ENCODE measurements around the gene LRMDA. TPM values are rescaled to one million over a fixed set of nuclear protein-coding genes. Genes with fewer than 3 reads are reported as not detected.

The LRMDA gene
- polyA plus RNA-seq, 2 of the 4 experiments (the other 2 are of a cell fraction), result 4.6 to 5.2 TPM

DNA sequence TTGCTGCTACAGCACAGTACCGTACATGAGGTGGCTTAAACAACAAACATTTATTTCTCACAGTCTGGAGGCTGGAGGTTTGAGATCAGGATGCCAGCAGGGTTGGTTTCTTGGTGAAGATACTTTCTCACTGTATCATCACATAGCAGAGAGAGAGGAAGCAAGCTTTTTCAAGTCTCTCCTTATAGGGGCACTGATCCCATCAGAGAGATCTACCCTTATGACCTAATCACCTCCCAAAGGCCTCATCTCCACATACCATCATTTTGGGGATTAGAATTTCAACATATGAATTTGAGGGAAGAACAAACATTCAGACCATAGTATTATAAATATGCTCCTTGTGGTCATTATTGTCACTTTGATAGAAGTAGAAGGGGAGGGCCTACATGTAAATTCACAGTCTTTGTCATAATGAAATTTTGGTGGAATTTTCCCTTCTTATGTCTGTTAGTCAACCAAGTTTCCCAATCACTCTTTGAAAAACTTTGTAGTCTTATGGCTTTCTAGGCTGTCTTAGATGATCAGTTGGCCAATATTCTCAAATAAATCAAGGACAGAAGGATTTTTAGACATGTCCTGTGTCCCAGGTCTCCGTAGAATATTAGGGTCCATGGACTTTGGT lies 606.2 kb downstream of the LRMDA start:
- FAIRE-seq (no peak), DNase-seq (ENCODE audit: low read depth in 1 of 2, low spot score in 1 of 2) (no peak), ATAC-seq (no peak)
- ChIA-PET CTCF (interaction anchor here (0.6 to 8.3 kb wide), 19 partner anchors 8 to 1197 kb away, joined by 3 to 83 read pairs (median 5); partner anchors contain the start of gene ZNF503), POLR2A (interaction anchor here (1.8 kb wide), 1 partner anchor 636 kb away, joined by 8 read pairs; the partner anchor contains the start of gene ZNF503)
- Histone ChIP-seq H3K4me3 (no peak overlapping the region), H3K27ac (no peak overlapping the region), H3K4me2 (peak overlapping the region; percentile 82; the same call in 2 of the 3 replicates), H3K4me1 (peaks cover 47% of the 10 kb centered on the region), H3K9me3 (peaks cover 13% of the 10 kb centered on the region; the same call in 1 of the 3 replicates)
- TF ChIP-seq FOSL2 (IDR thresholded peaks at IDR 0.05) (no peak), FOSL2 (CRISPR knock-in tag; IDR thresholded peaks at IDR 0.05) (no peak), NPAS2 (CRISPR knock-in tag; IDR thresholded peaks at IDR 0.05; ENCODE audit: borderline replicate concordance) (no peak), HOXB13 (CRISPR knock-in tag; IDR thresholded peaks at IDR 0.05; ENCODE audit: low read depth) (no peak), SMC3 (IDR thresholded peaks at IDR 0.05) (no peak), ZFP36 (IDR thresholded peaks at IDR 0.05; ENCODE audit: borderline replicate concordance, partially characterized antibody) (no peak), TFCP2L1 (CRISPR knock-in tag; IDR thresholded peaks at IDR 0.05) (no peak), POLR2A (IDR thresholded peaks at IDR 0.05; ENCODE audit: low read length) (no peak), PBX3 (IDR thresholded peaks at IDR 0.05) (no peak), FOSB (CRISPR knock-in tag; IDR thresholded peaks at IDR 0.05) (no peak), EHMT2 (IDR thresholded peaks at IDR 0.05; ENCODE audit: low read depth) (no peak), CBX2 (IDR thresholded peaks at IDR 0.05; ENCODE audit: borderline replicate concordance, low read depth) (no peak), RNF2 (IDR thresholded peaks at IDR 0.05; ENCODE audit: borderline replicate concordance, low read depth) (no peak), FOXS1 (CRISPR knock-in tag; IDR thresholded peaks at IDR 0.05) (no peak)
- TF ChIP-seq, protein P1, sequence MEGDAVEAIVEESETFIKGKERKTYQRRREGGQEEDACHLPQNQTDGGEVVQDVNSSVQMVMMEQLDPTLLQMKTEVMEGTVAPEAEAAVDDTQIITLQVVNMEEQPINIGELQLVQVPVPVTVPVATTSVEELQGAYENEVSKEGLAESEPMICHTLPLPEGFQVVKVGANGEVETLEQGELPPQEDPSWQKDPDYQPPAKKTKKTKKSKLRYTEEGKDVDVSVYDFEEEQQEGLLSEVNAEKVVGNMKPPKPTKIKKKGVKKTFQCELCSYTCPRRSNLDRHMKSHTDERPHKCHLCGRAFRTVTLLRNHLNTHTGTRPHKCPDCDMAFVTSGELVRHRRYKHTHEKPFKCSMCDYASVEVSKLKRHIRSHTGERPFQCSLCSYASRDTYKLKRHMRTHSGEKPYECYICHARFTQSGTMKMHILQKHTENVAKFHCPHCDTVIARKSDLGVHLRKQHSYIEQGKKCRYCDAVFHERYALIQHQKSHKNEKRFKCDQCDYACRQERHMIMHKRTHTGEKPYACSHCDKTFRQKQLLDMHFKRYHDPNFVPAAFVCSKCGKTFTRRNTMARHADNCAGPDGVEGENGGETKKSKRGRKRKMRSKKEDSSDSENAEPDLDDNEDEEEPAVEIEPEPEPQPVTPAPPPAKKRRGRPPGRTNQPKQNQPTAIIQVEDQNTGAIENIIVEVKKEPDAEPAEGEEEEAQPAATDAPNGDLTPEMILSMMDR (IDR thresholded peaks at IDR 0.05), result no peak
- TF ChIP-seq, protein P2, sequence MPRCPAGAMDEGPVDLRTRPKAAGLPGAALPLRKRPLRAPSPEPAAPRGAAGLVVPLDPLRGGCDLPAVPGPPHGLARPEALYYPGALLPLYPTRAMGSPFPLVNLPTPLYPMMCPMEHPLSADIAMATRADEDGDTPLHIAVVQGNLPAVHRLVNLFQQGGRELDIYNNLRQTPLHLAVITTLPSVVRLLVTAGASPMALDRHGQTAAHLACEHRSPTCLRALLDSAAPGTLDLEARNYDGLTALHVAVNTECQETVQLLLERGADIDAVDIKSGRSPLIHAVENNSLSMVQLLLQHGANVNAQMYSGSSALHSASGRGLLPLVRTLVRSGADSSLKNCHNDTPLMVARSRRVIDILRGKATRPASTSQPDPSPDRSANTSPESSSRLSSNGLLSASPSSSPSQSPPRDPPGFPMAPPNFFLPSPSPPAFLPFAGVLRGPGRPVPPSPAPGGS (IDR thresholded peaks at IDR 0.05), result no peak
- WGBS (ENCODE audit: missing lambda C conversion rate), result 41% methylated on average over 2 of the region's 2 CpGs

GRCh38 chr10:76038696-76039095 lies 607.3 kb downstream of the LRMDA start:
- ChIA-PET CTCF (interaction anchor here (0.9 to 8.3 kb wide), 5 partner anchors 9 to 643 kb away, joined by 3 to 83 read pairs (median 4); partner anchors contain the start of gene ZNF503), POLR2A (no interaction called here)
- Histone ChIP-seq H3K4me1 (peaks cover 38% of the 10 kb centered on the region), H3K9me3 (peaks cover 13% of the 10 kb centered on the region; the same call in 1 of the 3 replicates), H3K4me3 (no peak overlapping the region), H3K4me2 (no peak overlapping the region), H3K27ac (no peak overlapping the region)
- DNase-seq (ENCODE audit: low read depth in 1 of 2, low spot score in 1 of 2) (no peak), ATAC-seq (no peak), FAIRE-seq (no peak)
- TF ChIP-seq ELK1 (IDR thresholded peaks at IDR 0.05; ENCODE audit: low read depth, low read length) (no peak), HDAC2 (IDR thresholded peaks at IDR 0.05) (no peak), RCOR1 (IDR thresholded peaks at IDR 0.05; ENCODE audit: low read depth, low read length) (no peak), ZFP36 (IDR thresholded peaks at IDR 0.05; ENCODE audit: borderline replicate concordance, partially characterized antibody) (no peak), TP53 (CRISPR knock-in tag; IDR thresholded peaks at IDR 0.05) (no peak), EHF (CRISPR knock-in tag; IDR thresholded peaks at IDR 0.05) (no peak), NFE2L2 (conservative IDR thresholded peaks at IDR 0.05; ENCODE audit: low read length) (no peak), ESRRA (IDR thresholded peaks at IDR 0.05; ENCODE audit: borderline replicate concordance, low read length) (no peak), RARB (CRISPR knock-in tag; IDR thresholded peaks at IDR 0.05) (no peak), NR3C1 (IDR thresholded peaks at IDR 0.05) (no peak), MAZ (IDR thresholded peaks at IDR 0.05; ENCODE audit: borderline replicate concordance, low read depth, low read length) (no peak)

All from A549 (cell line).